Measurements from ENCODE around the gene ROBO2. TPM values are rescaled to one million over a fixed set of nuclear protein-coding genes. Genes with fewer than 3 reads are reported as not detected.

Gene ROBO2
- total RNA-seq, 2 donors from 2014 or later, result not detected

GRCh38 chr3:77539677-77540076, 499.8 kb downstream of the ROBO2 start:
- no peak for DNase-seq (ENCODE audit: low spot score)
- Mint-ChIP-seq H3K9me3 (peaks cover 16% of the 10 kb centered on the region), H3K27ac (no peak overlapping the region), H3K4me3 (no peak overlapping the region), H3K36me3 (no peaks in the 10 kb centered on the region), H3K4me1 (ENCODE audit: low read depth in 2 of 2) (no peaks in the 10 kb centered on the region), H3K27me3 (no peaks in the 10 kb centered on the region)
- no peak for ATAC-seq

GRCh38 chr3:77541203-77541922, 501.5 kb downstream of the ROBO2 start:
- Mint-ChIP-seq H3K4me1 (ENCODE audit: low read depth in 2 of 2) (no peaks in the 10 kb centered on the region), H3K4me3 (no peak overlapping the region), H3K27me3 (no peaks in the 10 kb centered on the region), H3K27ac (no peak overlapping the region), H3K36me3 (no peaks in the 10 kb centered on the region), H3K9me3 (peaks cover 20% of the 10 kb centered on the region)
- DNase-seq (ENCODE audit: low spot score) (no peak), ATAC-seq (no peak)

- Mint-ChIP-seq H3K4me3 (no peak overlapping the region), H3K27ac (no peak overlapping the region), H3K36me3 (no peaks in the 10 kb centered on the region), H3K9me3 (peaks cover 18% of the 10 kb centered on the region), H3K27me3 (no peaks in the 10 kb centered on the region), H3K4me1 (ENCODE audit: low read depth in 2 of 2) (no peaks in the 10 kb centered on the region)
- DNase-seq (ENCODE audit: low spot score), result no peak
- no peak for ATAC-seq
Measured at GRCh38 chr3:77546246-77546645, 506.3 kb downstream of the ROBO2 start.

- Mint-ChIP-seq H3K9me3 (peaks cover 14% of the 10 kb centered on the region), H3K4me3 (no peak overlapping the region), H3K4me1 (ENCODE audit: low read depth in 2 of 2) (no peaks in the 10 kb centered on the region), H3K27ac (no peak overlapping the region), H3K36me3 (no peaks in the 10 kb centered on the region), H3K27me3 (no peaks in the 10 kb centered on the region)
- DNase-seq (ENCODE audit: low spot score), result no peak
- no peak for ATAC-seq
Measured at GRCh38 chr3:77549034-77549433, 509.1 kb downstream of the ROBO2 start.

GRCh38 chr3:77553240-77553639, 513.3 kb downstream of the ROBO2 start:
- no peaks in the 10 kb centered on the region for H3K27me3 Mint-ChIP-seq
- ATAC-seq, result no peak
- H3K27ac Mint-ChIP-seq, result no peak overlapping the region

GRCh38 chr3:77562089-77562488, 522.2 kb downstream of the ROBO2 start:
- ATAC-seq, result no peak
- Mint-ChIP-seq H3K27ac (no peak overlapping the region), H3K27me3 (no peaks in the 10 kb centered on the region), H3K9me3 (peaks cover 13% of the 10 kb centered on the region), H3K36me3 (no peaks in the 10 kb centered on the region), H3K4me1 (ENCODE audit: low read depth in 2 of 2) (no peaks in the 10 kb centered on the region), H3K4me3 (no peak overlapping the region)
- no peak for DNase-seq (ENCODE audit: low spot score)

More at GRCh38 chr3:77553240-77553639, 513.3 kb downstream of the ROBO2 start:
- no peak for DNase-seq (ENCODE audit: low spot score)
- Mint-ChIP-seq H3K4me1 (ENCODE audit: low read depth in 2 of 2) (no peaks in the 10 kb centered on the region), H3K36me3 (no peaks in the 10 kb centered on the region), H3K9me3 (peaks cover 4% of the 10 kb centered on the region), H3K4me3 (no peak overlapping the region)

GRCh38 chr3:77563012-77563411, 523.1 kb downstream of the ROBO2 start:
- peaks cover 17% of the 10 kb centered on the region for H3K9me3 Mint-ChIP-seq
- no peaks in the 10 kb centered on the region for H3K27me3 Mint-ChIP-seq
- DNase-seq (ENCODE audit: low spot score) (no peak), ATAC-seq (no peak)
- H3K4me3 Mint-ChIP-seq, result no peak overlapping the region
- H3K4me1 Mint-ChIP-seq (ENCODE audit: low read depth in 2 of 2), result no peaks in the 10 kb centered on the region
- no peaks in the 10 kb centered on the region for H3K36me3 Mint-ChIP-seq
- no peak overlapping the region for H3K27ac Mint-ChIP-seq

- Mint-ChIP-seq H3K27ac (no peak overlapping the region), H3K4me3 (no peak overlapping the region), H3K27me3 (no peaks in the 10 kb centered on the region), H3K36me3 (no peaks in the 10 kb centered on the region), H3K9me3 (peaks cover 17% of the 10 kb centered on the region), H3K4me1 (ENCODE audit: low read depth in 2 of 2) (no peaks in the 10 kb centered on the region)
- no peak for ATAC-seq
- no peak for DNase-seq (ENCODE audit: low spot score)
Measured at GRCh38 chr3:77566055-77566454, 526.2 kb downstream of the ROBO2 start.

GRCh38 chr3:77571971-77572715, 532.2 kb downstream of the ROBO2 start:
- no peak overlapping the region for H3K27ac Mint-ChIP-seq
- H3K4me3 Mint-ChIP-seq, result no peak overlapping the region
- no peak for DNase-seq (ENCODE audit: low spot score)
- H3K4me1 Mint-ChIP-seq (ENCODE audit: low read depth in 2 of 2), result no peaks in the 10 kb centered on the region
- no peaks in the 10 kb centered on the region for H3K36me3 Mint-ChIP-seq
- peaks cover 11% of the 10 kb centered on the region for H3K9me3 Mint-ChIP-seq
- no peak for ATAC-seq
- H3K27me3 Mint-ChIP-seq, result no peaks in the 10 kb centered on the region

- no peaks in the 10 kb centered on the region for H3K9me3 Mint-ChIP-seq
- no peaks in the 10 kb centered on the region for H3K4me1 Mint-ChIP-seq (ENCODE audit: low read depth in 2 of 2)
- no peaks in the 10 kb centered on the region for H3K27me3 Mint-ChIP-seq
- H3K27ac Mint-ChIP-seq, result no peak overlapping the region
- ATAC-seq (no peak), DNase-seq (ENCODE audit: low spot score) (no peak)
- no peaks in the 10 kb centered on the region for H3K36me3 Mint-ChIP-seq
- H3K4me3 Mint-ChIP-seq, result no peak overlapping the region
Measured at GRCh38 chr3:77577264-77577663, 537.4 kb downstream of the ROBO2 start.

GRCh38 chr3:77586216-77586615, 546.3 kb downstream of the ROBO2 start:
- Mint-ChIP-seq H3K27ac (no peak overlapping the region), H3K9me3 (peaks cover 20% of the 10 kb centered on the region), H3K4me1 (ENCODE audit: low read depth in 2 of 2) (no peaks in the 10 kb centered on the region), H3K36me3 (peaks cover 6% of the 10 kb centered on the region), H3K4me3 (no peak overlapping the region), H3K27me3 (no peaks in the 10 kb centered on the region)
- ATAC-seq (no peak), DNase-seq (ENCODE audit: low spot score) (no peak)

GRCh38 chr3:77588863-77589262, 549.0 kb downstream of the ROBO2 start:
- H3K27me3 Mint-ChIP-seq, result no peaks in the 10 kb centered on the region
- no peaks in the 10 kb centered on the region for H3K4me1 Mint-ChIP-seq (ENCODE audit: low read depth in 2 of 2)
- H3K27ac Mint-ChIP-seq, result no peak overlapping the region
- DNase-seq (ENCODE audit: low spot score) (no peak), ATAC-seq (no peak)
- H3K4me3 Mint-ChIP-seq, result no peak overlapping the region
- H3K9me3 Mint-ChIP-seq, result peaks cover 15% of the 10 kb centered on the region
- no peaks in the 10 kb centered on the region for H3K36me3 Mint-ChIP-seq

- no peaks in the 10 kb centered on the region for H3K27me3 Mint-ChIP-seq
- H3K27ac Mint-ChIP-seq, result no peak overlapping the region
- H3K36me3 Mint-ChIP-seq, result no peaks in the 10 kb centered on the region
- no peaks in the 10 kb centered on the region for H3K4me1 Mint-ChIP-seq (ENCODE audit: low read depth in 2 of 2)
- H3K4me3 Mint-ChIP-seq, result no peak overlapping the region
- peaks cover 13% of the 10 kb centered on the region for H3K9me3 Mint-ChIP-seq
- DNase-seq (ENCODE audit: low spot score), result no peak
- ATAC-seq, result no peak
Measured at GRCh38 chr3:77590191-77590590, 550.3 kb downstream of the ROBO2 start.

GRCh38 chr3:77595371-77595870, 555.5 kb downstream of the ROBO2 start:
- Mint-ChIP-seq H3K4me1 (ENCODE audit: low read depth in 2 of 2) (no peaks in the 10 kb centered on the region), H3K36me3 (no peaks in the 10 kb centered on the region), H3K4me3 (no peak overlapping the region), H3K27me3 (no peaks in the 10 kb centered on the region), H3K9me3 (no peaks in the 10 kb centered on the region), H3K27ac (no peak overlapping the region)
- DNase-seq (ENCODE audit: low spot score) (no peak), ATAC-seq (no peak)
